Stimulated activated CD8-positive, alpha-beta memory T cell treated with anti-CD3 and anti-CD28 coated beads, Interleukin-12 subunit alpha, Interleukin-12 subunit beta, amount 100 ng/mL, for 24 hours (primary cell): Measurements from ENCODE around the gene ATXN7L2.
A peak's percentile ranks its signal among the peaks of the same experiment; 100 is the strongest.

Experiments used
- DNase-seq: peaks from one replicate; pipeline ENCODE4 v3.0.0-alpha.2; 2020; ENCODE audit errors: extremely low read depth

Gene ATXN7L2

GRCh38 chr1:109523706-109524105 lies 40.0 kb downstream of the ATXN7L2 start:
- no peak for DNase-seq

GRCh38 chr1:109527098-109527811 lies 43.5 kb downstream of the ATXN7L2 start:
- DNase-seq, result no peak

- no peak for DNase-seq
Measured at GRCh38 chr1:109527846-109528695, 44.4 kb downstream of the ATXN7L2 start.

GRCh38 chr1:109528712-109529111 lies 45.0 kb downstream of the ATXN7L2 start:
- no peak for DNase-seq

- no peak for DNase-seq
Measured at GRCh38 chr1:109529881-109530456, 46.3 kb downstream of the ATXN7L2 start.

GRCh38 chr1:109530457-109531087 lies 46.9 kb downstream of the ATXN7L2 start:
- DNase-seq, result no peak

- DNase-seq, result no peak
Measured at GRCh38 chr1:109531380-109531779, 47.7 kb downstream of the ATXN7L2 start.

- DNase-seq, result no peak
Measured at GRCh38 chr1:109531826-109532364, 48.2 kb downstream of the ATXN7L2 start.

- peak; percentile 70 for DNase-seq
Measured at GRCh38 chr1:109532365-109533136, 48.8 kb downstream of the ATXN7L2 start.

GRCh38 chr1:109534307-109534858 lies 50.7 kb downstream of the ATXN7L2 start:
- no peak for DNase-seq

- no peak for DNase-seq
Measured at GRCh38 chr1:109535481-109535880, 51.8 kb downstream of the ATXN7L2 start.

GRCh38 chr1:109535971-109536491 lies 52.3 kb downstream of the ATXN7L2 start:
- DNase-seq, result no peak

- no peak for DNase-seq
Measured at GRCh38 chr1:109537450-109538178, 53.9 kb downstream of the ATXN7L2 start.

GRCh38 chr1:109538827-109539555 lies 55.3 kb downstream of the ATXN7L2 start:
- DNase-seq, result no peak

- no peak for DNase-seq
Measured at GRCh38 chr1:109539676-109540075, 56.0 kb downstream of the ATXN7L2 start, which contains the start of gene GPR61. Gene GPR61 (plus strand): TSS chr1:109539872. CDS start chr1:109543023, 3,151 bp downstream.

- no peak for DNase-seq
Measured at GRCh38 chr1:109541102-109541501, 57.4 kb downstream of the ATXN7L2 start.
